Measurements from ENCODE around the gene JUND.

Gene JUND

GRCh38 chr19:18233224-18233825 is 48.1 kb downstream of the JUND start:
- peak in 2 of 3 experiments; percentile 68 to 79 for DNase-seq

GRCh38 chr19:18232540-18233223 is 48.7 kb downstream of the JUND start:
- peak; percentile 6 to 80 (median 68) for DNase-seq

GRCh38 chr19:18231775-18232174 is 49.6 kb downstream of the JUND start:
- DNase-seq: no peak

GRCh38 chr19:18230941-18231734 is 50.3 kb downstream of the JUND start:
- no peak for DNase-seq

- DNase-seq: no peak
Measured at GRCh38 chr19:18229915-18230314, 51.5 kb downstream of the JUND start.
